HG02852 (cell line): Measurements from ENCODE around the gene IER5.
A peak's percentile ranks its signal among the peaks of the same experiment; 100 is the strongest.
"Not testable (repeated sequence)": the region's sequence is repeated elsewhere in the genome, so short reads cannot be mapped to it uniquely, and the experiment has no call there.

Experiments
- ATAC-seq: cut with Tn5 transposase; IDR thresholded peaks from one replicate; pipeline ENCODE4 v1.9.1; 2021; ENCODE audit warnings: mild to moderate bottlenecking, moderate library complexity; ENCODE audit not compliant: unreplicated experiment

IER5 gene

DNA sequence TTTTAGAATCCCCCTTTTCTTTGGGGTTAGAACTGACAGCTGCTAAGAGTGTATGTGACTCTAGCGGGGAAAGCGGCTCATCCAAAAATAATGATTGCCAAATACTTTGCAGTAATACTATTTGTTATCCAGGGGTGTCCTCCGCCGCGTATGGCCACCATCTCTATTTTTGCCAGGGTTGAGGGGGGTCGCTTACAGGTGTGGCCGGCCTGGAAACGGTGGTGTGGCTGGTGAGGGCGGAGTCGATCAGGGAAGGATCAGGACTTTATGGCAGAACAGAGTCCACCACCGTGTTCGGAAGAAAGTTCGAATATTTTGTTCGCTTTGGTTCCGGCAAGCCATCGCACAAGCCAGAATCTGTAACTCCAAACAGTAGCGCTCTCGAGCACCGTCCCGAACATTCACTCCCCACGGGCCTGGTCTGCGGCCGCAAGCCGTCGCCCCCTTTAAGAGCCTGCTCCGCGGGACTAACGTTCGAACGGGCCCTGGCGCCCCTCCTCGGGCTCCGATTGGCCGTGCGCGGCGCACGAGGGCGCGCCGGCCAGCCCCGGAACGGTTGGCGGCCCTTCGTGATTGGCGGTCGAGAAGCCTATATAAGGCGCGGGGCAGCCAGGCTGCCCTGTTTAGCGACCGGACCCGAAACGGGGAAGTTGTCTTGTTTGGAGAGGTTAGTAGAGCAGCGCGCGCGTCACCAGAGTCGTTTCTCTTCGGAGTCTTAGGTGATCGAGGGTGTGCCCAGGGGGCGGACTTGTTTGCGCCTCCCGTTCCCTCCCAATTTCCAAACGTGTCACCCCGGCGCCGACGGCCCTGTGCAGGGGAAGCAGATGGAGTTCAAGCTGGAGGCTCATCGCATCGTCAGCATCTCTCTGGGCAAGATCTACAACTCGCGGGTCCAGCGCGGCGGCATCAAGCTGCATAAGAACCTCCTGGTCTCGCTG lies at the start of gene IER5:
Gene IER5, plus strand, starts transcription at position 622 of the 938 bp plus-strand sequence. Its CDS starts 203 bp downstream, at position 825.
- ATAC-seq = peak; percentile 62

DNA sequence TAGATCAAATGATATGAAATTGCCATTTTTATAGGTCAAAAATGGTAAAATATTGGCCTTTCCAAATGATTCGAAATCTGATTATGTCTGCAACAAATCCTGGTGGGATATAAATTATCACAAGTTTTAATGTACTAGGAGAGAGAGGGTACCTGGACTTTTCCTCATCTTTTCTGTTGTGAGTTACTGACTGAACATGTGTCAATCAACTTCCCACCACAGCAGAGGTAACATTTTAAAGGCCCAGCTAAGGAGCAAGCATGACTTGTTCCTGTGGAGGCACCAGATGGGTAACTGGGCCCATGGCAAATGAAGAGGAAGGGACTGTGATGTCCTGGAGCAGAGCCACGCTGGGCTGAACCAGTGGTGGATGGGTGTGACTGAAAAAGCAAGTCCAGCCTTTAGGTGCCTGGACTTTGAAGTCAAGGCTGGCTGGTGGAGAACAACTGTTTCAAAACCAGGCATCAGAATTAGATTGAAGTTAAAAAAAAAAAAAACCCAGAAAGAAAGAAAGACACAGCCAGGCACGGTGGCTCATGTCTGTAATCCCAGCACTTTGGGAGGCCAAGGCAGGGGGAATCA lies 48.1 kb upstream of the IER5 start:
- ATAC-seq = no peak

- no peak for ATAC-seq
These were observed 45.2 kb upstream of the IER5 start for GRCh38 chr1:181043025-181043888.

GRCh38 chr1:181044449-181044966 lies 44.0 kb upstream of the IER5 start:
- ATAC-seq = peak; percentile 89

- not testable (repeated sequence) for ATAC-seq
These were observed 42.6 kb upstream of the IER5 start for GRCh38 chr1:181045946-181046345.

DNA sequence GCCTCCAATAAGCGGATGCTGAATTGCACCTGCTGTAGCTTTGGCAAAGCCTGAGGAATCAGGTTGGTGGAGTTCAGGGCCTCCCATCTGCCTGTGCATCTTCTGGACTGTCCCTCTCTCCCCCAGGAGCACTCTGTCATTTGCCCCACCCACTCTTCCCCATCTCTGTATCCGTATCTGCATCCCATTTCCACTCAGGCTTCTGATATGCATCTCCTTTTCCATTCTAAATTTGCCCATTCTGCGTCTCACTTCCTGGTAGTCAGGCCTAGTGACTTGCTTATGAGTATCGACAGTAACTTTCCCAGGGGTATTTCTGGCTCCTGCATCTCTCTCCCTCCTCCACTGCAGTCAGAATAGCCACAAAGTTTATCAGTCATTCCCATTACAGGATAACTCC lies 39.1 kb upstream of the IER5 start:
- no peak for ATAC-seq

- ATAC-seq = no peak
These were observed 37.6 kb upstream of the IER5 start for GRCh38 chr1:181050922-181051321.

- ATAC-seq = no peak
These were observed 31.9 kb upstream of the IER5 start for GRCh38 chr1:181056560-181056959.

DNA sequence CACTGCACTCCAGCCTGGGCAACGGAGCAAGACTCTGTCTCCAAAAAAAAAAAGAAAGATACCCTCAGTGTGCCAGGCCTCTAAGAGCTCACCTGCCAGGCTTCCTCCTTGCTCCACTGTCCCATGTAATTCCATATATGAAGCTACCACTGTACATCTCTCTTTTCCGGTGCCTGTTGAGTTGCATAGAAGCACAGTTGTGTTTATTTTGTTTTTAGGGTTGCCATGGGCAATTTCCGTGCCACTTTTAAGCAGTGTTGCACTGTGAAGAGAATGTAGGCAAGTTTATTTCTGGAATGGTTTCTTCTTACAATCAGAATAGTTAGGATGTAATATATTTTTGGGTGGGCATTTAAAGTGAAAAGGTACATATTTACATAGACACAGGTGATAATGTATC lies 31.4 kb upstream of the IER5 start:
- no peak for ATAC-seq

DNA sequence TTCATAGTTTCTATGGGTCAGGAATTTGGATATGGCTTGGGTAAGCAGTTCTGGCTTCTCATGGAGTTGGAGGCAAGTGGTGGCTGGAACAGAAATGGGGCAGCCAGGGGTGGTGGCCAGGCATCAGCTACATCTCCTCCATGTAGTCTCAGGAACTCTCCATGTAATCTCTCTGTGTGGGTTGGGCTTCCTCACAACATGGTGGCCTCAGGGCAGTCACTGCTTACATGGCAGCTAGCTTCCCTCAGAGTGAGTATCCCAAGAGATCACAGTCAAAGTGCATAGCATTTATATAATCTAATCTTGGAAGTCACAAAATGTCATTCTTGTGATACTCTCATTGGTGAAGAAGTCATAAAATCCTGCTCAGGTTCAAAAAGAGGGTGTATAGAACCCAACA lies 29.1 kb upstream of the IER5 start:
- ATAC-seq = no peak

- ATAC-seq = no peak
These were observed 28.4 kb upstream of the IER5 start for GRCh38 chr1:181060066-181060465.

DNA sequence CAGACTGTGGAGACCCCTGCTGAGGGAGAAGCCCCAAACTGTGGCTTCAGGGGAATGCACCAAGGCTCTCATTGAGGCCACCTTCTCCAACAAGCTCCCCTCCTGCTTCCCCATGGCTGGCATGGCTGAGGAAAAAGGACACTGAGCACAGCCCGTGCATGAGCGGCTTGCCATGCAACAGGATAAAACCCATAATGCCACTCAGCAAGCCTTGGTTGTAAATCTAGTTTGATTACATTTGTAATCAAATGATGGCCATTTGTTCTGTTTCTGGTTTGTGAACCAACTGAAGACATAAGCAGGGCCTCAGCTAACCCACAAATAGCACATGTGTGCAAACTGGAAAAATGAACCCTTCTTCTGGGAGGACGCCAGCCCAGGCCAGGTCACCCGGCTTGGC lies 27.6 kb upstream of the IER5 start:
- not testable (repeated sequence) for ATAC-seq

DNA sequence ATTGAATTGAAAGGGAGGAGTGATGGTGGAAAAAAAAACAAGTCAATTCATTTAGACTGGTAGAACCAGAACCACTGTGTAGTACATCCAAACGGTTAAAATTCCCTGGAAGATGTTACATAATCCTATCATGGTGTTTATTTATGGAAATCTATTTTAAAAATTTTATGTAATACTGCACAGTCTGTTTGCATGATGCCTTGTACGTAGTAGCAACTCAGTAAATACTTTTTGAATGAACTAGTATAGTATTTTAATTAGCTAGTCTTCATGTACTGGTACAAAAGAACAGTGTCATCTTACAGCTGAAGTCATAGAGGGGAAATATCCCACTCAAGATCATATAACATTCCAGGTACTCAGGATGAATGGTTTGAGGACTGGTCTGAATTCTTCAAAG lies 27.0 kb upstream of the IER5 start:
- ATAC-seq = no peak

DNA sequence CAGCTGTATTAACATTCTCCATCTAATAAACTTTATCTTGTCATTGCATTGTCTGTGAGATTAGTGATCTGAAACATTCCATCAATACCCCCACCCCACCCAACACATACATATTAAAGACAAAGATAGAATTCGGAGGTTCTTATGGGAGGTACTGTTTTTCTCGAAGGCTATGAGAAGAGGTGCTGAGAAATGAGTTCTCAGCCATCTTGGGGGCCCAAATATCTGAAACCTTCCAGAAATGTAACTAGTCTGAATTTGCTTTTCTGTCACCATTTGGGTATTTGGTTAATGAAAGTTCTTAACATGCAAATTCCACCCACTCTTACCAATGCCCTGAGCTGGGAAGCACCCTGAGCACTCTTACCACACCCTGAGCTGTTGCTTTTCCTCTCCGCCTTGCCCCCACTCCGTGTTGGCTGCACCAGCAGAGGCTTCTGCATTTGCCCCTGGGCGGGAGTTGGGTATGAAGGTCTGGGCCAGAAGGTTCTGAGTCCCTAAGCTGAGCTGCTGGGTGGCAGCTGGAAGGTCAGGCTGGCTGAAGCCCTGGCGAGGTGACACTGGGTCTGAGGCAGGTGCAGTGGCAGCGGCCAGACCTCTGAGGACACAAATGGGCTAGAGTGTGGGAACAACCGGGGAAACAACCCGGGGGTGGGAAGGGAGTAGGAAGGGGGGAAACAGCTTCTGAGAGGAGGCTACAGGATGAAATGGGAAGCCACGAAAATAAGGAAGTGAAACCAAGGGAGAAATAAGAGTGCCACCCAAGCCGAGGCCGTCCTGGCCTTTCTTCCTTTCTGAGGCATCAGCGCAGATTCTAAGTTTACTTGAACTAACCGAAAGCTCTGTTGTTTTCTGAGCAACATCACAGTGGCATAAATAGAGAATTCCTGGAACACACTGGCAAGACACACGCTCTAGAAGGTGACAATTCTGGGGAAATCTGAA lies 26.3 kb upstream of the IER5 start:
- ATAC-seq = peak; percentile 84

DNA sequence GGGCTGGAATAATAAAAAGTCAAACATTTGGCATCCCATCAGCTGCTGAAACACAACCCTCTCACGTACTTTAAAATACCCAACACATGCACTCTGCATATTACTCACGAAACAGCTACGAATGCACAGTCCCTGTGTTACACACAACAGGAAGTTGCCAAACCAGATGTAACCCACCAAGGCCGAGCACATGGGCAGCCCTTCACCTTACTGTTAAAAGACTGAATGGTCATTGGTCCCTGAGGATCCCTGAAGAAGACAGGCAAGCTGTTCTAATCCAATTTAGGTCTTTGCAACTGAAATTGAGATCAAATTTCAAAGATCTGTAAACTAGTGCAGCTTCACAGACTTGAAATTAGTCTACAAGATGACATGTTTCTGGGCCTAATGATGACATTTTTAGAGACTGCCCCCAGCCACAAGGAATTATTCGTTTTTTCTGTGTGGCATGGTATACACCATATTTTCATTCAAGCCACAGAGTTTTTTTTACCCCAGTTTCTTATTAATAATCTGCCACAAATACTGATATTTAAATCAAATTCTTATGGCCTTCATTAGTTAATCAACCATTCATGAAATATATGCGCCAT lies 25.6 kb upstream of the IER5 start:
- ATAC-seq = peak; percentile 74

- ATAC-seq = no peak
These were observed 24.4 kb upstream of the IER5 start for GRCh38 chr1:181064011-181064623.

DNA sequence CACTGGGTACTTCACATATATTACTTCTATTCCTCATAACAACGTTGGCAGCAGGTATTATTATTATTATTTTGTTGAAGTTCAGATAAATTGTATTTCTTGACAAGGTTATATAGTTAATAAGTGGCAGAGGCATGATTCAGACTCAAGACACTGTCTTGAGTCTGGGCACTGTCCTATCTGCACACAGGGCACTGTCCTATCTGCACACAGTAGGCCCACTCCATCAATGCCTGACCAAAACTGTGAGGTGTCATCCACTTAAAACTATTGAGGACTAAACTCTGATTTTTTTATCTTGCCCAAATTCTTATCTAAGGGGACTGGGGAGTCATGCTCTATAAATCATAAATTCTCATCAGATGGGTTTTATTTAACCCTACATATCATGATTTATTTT lies 23.8 kb upstream of the IER5 start:
- ATAC-seq = no peak

- ATAC-seq = no peak
These were observed 14.9 kb upstream of the IER5 start for GRCh38 chr1:181073638-181074037.

DNA sequence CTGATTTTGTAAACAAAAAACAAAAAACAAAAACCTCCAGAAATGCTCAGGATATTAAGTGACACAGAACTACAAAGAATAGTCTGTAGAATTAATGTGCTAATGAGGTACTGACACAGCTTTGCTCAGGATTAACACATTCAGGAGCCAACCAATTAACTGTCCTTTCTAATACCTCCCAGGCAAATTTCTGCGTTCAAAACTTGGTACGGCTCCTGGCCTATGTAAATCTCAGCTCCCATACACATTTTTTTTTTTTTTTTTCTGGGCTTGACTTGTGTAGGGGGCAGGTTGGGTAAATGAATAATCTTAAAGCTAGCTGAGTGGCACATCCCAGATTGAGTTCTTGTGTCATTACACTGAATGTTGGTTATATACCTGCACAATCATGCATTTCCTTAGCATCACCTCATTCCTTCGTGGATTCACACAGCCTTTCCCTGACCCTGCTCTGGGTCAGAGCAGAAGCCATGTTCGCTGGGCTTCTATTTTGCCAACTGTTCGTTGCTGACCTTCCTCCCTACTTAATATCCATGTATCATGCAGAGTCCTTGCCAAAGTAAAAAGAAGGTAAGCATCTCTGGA lies 12.6 kb upstream of the IER5 start:
- ATAC-seq = no peak
